HK-2 (cell line): Measurements from ENCODE around the gene RSPH6A.
A peak's percentile ranks its signal among the peaks of the same experiment; 100 is the strongest.

ENCODE experiments used
- DNase-seq: peaks from one replicate; pipeline ENCODE4 v3.0.0-alpha.2; 2018; ENCODE audit not compliant: unreplicated experiment

Gene RSPH6A

DNA sequence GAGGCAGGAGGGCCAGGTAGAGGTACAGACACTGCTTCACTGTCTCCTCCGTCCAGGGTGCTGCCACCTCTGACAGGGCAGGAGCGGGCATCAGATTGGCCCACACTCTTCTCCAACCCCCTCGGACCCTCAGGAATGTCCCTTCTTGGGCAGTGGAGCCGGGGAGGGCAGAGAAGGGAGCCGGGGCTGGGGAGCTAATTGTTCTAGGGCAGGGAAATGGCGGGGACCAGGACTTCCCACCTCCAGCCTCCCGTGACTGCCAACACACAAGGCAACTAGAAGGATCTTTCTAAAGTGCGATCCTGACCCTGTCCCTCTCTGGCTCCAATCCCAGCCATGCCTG, 10.1 kb upstream of the RSPH6A start:
- no peak for DNase-seq

DNA sequence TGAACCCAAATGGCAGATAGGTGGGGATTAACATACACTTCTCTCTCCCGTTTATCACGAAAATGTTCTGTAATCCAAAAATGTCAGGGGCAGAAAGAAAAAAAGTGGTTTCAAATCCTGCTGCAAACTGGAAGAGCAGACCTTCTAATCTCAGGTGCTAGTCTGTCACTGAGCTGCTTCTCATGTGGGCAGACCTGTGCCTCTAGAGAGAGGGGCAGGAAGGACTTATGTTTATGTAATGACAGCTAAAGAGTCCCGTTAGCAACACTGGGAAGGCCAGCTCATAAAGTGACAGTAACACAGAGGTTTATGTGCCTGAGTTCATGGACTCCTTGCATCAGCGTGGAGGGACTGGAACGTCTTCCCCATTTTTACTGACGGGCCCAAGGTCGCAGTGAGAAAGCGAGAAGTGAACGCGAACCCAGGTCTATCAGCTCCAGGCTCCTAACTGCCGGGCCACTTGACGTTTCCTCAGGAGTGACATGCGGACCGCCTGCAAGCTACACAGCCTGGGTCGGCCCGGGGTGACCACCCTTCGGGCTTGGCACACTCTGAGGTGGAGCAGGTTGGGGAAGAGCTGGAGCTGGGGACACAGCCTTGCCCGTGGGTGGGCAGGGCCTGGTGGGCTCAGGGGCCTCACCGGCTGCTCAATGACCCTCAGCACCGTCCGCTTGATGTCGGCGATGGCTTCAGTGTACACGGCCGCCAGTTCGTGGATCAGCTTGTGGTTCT, 9.6 kb upstream of the RSPH6A start:
- no peak for DNase-seq

DNA sequence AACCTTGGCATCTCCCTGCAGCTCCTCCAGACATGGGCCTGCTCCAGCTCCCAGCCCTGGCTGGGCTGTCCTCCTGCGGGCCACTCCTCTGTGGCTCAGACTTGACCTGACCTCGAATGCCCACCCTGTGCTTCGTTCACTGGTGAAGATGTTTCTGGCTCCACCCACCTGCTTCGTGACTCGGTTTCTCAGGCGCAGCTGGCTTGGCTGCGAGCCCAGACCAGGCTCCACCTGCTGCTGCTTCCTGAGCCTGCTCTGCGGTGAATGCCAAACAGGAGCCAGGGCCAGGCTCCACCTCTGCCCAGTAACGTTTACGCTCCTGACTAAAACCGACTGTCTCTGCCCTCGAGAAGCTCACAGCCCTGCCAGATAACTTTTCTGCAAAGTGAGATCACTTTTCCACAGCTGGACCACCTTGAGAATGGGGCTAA, 8.9 kb upstream of the RSPH6A start:
- no peak for DNase-seq

DNA sequence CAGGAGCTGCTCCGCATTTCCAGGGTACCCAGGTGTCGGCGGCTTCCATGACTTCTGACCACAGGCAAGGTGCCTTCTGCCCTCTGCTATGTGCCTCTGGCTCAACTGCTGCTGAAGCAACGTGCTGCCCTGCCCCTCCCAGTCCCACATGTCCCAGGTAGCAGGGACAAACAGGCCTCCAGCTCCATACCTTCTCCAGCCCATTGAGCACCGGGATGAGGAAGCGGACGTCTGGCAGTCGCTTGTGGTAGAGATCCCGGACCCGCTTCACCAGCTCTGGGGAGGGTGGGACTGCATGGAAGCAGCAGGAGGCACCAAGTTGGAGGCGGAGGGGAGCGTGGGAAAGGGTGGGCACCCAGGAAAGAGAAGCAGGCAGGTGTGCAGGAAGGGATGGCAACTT, 8.1 kb upstream of the RSPH6A start:
- DNase-seq: no peak

DNA sequence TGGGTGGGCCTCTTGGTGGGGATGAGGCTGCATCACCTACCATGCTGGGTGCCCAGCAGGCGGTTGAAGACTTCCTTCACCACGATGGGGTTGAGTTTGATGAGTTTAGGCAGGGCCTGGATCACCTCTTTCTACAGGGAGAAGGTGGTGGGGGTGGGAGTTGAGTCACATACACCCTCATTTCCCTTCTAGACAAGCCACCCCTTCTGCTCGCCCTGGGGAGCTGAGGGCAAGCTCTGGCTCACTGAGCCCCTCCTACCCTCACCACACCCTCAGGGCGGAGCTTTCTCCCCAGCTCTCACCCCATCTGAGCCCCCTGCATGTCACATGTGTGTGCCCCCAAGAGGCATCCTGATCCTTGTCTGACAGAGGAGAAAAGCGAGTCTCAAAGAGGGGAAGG, 7.6 kb upstream of the RSPH6A start:
- DNase-seq: no peak

DNA sequence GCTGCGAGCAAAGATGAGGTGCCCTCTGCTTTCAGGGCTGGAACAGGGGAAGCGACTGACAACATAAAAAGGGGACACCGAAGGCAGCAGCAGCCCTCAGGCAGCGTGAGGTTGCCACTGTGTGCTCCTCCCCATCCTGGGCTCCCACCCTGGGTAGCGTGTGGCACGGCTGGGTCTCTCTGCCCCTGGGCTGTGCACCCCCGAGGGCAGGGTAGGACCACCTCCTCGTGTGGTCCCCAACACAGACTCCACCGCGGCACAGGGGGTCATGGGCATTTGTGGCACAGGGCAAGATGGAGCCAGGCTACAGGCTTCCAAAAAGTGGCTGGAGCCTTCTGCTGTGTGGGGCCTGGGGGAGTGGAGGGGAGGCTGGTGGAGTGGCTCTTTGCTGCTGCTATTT, 6.5 kb upstream of the RSPH6A start:
- no peak for DNase-seq

DNA sequence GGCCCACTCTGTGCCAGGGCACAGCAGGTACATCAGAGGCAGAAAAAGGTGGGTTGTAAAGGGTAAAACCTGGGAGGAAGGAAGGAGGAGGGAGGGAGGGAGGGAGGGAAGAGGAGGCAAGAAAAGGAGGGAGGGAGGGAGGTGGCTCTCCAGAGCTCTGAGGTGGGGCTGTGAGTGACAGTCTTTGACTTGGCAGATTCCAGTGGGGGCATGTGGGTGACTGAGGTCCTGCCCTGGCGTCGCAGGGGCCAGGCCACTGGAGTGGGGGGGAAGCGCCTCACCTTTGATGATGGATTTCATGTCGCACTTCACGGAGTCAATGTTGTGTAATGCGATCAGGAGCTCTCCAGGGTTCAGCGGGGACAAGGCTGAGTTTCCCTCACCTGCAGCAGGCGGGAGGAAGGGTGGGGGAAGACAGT, 6.0 kb upstream of the RSPH6A start:
- no peak for DNase-seq

DNA sequence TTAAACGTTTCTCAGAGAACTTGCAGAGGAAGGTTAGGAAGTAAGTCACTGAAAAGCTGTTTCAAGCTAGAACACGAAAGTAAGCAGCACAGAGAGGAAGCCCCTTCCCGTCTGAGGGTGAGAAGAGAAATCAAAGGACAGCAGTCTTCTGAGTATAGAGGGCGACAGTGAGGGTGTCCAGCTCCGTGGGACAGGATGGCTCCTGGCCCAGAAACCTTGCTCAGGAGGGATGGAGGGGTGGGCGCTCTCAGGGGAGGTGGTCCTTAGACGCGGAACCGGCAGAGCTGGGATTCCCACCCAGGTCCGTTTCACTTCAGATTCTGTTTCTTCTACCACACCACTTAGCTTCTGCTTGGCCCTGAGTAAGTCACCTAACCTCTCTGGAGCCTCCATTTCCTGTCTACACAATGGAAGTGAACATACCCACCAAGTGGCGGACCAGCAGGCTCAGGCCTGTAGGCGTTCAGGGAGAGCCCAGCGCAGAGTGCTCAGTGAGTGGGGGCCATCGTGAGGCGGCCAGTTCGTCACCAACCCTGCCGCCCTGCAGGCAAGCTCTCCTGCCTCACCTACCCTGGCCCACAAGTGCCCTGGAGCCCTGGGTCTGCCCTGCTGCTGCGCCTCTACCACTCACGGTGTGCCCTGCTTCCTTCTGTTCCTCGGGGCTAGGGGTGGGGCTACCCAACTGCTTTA, 5.5 kb upstream of the RSPH6A start:
- no peak for DNase-seq

DNA sequence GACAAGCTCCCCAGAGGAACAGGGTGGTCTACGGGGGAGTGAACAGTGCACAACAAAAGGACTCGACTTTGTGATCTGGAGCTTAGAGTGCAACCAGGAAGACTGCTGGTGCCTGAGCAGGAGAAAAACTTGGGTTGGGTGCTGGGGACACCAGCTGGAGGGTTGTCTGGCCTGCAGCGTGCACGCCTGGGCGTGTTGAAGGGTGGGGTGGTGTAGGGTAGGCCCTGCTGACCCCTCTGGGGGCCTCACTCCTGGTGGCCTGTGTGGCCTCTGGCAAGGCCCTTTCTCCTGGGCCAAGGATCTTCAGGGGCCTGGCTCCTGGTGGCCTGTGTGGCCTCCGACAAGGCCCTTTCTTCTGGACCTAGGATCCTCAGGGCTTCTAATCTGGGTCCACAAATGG, 4.7 kb upstream of the RSPH6A start:
- no peak for DNase-seq

DNA sequence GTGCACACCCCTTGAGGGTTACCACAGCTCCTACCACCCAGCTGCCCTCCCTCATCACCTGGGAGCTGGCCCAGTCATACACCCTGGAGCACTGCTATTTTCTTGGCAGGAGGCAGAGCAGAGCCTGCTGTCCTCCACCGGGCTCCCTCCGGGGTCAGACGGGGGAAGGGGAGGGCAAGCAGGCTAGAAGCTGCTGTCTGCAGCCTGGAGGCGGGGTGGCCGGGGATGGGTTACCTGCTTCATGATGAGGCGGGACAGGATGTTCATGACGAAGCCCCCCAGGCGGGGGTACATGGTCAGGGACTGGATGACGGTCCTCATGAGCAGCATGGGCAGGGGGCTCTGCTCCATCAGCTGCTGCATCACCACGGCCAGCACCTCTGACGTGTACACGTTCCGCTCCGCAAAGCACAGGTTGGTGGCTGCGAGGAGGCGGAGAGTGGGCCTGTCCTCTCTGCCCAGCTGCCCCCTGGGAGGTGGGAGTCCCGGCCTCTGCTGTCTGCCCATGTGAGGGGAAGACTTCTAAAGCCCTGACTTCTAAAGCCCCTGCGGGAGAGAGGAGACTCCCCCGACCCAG, 2.7 kb upstream of the RSPH6A start:
- DNase-seq: no peak

DNA sequence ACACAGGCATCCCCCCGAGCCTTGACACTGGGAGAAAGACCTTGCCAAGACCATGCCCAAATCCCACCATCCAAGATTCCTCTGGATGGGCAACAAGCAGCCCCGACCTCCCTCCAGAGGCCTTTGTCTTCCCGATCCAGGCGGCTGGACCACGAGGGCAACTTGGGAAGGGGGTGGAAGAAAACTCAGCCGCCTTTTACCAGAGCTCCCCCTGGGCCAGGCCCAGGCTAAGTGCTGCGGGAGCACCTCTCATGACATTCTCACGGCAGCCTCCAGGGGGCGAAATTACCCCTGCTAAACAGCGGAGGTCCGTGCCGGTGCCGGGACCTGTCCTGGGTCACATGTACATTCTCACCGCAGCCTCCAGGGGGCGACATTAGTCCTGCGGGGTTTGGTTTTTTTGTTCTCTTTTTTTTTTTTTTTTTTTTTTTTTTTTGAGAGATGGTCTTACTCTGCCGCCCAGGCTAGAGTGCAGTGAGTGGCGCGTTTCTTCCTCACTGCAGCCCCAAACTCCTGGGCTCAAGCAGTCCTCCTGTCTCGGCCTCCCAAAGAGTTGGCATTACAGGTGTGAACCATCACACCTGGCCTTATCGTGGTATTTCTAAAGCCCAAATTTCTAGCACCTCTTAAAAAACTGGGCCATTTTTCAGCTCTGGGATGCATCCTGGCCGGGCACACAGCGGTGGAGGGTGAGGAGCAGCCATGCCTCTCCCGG, 2.1 kb upstream of the RSPH6A start:
- peak; percentile 96 for DNase-seq

DNA sequence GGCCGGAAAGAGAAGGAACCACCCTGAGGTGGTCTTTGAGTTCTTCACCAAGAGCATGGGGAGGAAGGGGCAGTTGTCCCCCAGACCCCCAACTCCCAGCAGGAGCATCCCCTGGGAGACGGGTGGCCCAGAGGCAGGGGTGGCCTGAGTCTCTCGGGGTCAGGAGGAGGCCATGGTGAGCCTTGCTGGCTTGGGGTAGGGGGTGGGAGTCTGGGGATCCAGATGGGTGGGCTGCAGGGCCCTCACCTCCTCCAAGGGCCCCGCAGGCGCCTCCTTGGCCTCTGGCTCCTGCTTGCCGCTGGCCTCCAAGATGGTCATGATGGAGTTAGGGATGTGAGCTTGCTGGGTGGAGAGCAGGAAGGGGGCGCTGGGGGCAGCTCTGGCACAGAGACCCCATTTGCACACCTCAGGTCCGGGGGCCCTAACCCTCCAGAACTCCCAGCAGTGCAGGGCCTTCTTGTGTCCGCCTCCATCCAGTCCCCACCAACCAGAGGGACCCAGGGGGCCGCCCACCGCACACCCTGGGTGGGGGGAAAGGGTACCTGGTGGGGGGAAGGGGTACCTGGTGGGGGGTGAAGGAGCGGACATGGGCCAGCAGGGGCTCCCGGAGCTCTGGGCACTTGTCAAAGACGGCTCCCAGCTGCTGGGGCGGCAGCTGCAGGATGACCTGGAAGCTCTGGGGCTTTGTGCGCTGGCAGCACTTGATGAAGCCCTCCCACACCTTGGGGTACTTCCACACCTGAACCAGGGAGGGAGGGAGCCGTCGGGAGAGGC, 1.3 kb upstream of the RSPH6A start:
- no peak for DNase-seq

DNA sequence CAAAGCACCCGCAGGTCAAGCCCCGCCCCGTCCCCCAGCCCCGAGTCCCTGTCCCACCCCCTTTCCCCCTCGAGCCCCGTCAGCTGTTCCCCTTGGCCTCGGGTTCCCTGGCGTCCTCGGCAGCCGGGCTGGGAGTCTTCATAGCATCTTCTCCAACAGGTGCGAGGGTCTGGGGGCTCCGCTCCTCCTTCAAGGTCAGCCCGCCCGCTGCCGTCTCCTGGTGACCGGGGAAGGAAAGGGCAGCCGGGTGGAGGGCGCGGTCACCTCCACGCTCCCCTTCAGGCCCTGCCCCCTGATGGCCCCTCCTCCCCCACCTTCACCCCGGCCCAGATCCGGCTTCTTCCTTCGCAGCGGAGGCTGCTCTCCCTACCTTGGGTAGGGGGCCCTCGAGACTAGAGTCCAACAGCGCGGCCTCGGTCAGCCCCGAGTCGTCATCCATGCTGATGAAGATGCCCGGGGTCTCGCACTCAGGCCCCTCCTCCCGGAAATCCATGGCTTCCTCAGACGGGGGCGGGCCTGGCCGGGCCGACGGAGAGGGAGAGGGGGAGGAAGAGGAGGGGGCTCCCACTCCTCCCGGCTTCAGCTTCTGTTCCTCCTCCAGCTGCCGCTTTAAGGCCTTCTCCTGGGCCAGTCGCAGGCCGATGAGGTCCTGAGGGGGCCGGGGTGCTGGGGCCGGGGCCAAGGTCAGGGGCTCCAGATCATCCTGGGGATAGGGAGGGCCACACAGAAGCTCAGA, 541 bp upstream of the RSPH6A start:
- no peak for DNase-seq

DNA sequence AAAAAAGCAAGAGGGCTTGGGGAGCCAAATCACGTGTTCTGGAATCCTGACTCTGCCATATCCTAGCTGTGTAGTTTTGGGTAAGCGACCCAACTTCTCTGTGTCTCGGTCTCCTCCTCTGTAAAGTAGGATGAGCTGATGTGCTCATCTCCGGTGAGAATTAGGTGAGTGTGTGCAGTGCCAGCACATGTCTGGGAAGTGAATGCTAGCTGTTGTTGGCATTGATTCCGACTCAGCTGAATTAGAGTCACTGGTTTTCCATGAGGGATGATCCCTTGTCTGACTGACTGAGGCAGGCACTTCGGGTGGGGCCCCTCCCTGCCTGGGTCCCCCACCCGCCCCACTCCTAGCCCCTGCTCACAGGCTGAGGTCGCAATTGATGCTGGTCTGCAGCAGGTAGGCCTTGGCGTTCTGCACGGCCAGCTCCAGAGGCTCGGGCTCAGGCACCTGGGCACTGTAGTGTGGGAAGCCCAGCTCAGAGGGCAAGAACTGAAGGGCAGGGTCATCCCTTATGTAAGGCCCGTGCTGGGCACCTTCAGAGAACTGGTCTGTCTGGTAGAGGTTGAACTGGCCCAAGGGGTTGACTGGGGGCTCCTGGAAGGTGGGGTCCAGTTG, 835 bp downstream of the RSPH6A start:
- no peak for DNase-seq

DNA sequence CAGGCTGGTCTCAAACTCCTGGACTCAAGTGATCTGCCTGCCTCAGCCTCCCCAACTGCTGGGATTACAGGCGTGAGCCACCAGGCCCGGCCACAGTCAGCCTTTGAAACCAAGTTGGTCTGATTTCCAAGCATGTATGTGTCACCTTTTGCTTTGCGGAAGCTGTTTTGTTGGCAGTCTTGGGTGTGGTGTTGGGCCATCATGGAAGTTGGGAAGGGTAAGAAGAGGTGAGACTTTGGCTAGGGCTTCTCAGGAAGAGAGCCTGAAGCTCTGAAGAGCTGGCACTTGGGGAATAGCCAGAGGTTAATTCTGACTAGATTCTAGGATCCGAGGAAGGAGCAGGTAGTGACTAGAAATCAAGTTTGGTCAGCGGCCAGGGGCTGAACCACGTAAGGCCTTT, 2.8 kb downstream of the RSPH6A start:
- no peak for DNase-seq

DNA sequence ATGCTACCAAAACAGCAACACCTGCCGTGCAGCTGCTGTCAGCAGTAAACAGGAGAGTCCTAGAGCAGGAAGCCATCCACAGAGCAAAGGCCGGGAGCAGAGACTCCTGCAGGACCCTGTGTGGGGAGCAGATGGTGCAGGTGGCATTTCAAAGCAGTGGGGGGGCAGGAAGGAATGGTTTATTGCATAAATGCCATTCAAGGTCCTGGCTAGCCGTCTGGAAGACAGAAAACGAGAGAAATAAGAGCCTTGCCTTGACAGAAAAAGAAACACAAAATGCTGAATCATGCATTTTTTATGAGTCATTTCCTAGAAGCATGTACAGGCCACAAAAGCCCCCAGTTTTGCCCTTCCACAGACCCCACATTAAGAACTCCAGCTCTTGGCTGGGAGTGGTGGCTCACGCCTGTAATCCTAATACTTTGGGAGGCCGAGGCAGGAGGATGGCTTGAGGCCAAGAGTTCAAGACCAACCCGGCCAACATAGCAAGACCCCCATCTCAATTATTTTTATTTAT, 5.4 kb downstream of the RSPH6A start:
- no peak for DNase-seq

DNA sequence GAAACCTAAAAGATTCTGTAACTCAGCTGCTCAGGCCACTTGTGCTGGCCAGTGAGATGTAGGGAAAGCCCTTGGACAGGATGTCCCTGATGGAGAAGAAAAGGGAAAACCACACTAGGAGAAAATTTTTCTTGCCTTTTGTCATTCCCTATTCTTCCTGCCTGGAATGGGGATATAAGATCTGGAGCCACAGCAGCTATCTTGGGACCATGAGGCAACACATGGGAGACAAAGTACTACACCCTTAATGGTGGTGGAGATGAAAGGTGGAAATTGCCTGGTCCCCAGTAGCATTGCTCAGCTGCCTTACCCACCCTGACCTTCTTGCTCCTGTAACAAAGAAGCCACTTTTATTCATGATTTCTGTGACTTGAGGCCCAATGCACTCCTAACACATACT, 9.4 kb downstream of the RSPH6A start:
- no peak for DNase-seq

DNA sequence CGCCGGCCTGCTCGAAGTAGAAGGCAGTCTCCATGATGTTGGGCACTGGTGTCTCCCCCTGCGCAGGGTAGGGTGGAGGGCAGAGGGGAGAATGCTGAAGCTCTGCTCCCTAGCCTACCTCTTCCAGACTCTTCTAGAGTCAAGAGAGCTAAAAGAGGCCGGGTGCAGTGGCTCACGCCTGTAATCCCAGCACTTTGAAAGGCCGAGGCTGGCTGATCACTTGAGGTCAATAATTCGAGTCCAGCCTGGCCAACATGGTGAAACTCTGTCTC, 10.2 kb downstream of the RSPH6A start:
- no peak for DNase-seq

DNA sequence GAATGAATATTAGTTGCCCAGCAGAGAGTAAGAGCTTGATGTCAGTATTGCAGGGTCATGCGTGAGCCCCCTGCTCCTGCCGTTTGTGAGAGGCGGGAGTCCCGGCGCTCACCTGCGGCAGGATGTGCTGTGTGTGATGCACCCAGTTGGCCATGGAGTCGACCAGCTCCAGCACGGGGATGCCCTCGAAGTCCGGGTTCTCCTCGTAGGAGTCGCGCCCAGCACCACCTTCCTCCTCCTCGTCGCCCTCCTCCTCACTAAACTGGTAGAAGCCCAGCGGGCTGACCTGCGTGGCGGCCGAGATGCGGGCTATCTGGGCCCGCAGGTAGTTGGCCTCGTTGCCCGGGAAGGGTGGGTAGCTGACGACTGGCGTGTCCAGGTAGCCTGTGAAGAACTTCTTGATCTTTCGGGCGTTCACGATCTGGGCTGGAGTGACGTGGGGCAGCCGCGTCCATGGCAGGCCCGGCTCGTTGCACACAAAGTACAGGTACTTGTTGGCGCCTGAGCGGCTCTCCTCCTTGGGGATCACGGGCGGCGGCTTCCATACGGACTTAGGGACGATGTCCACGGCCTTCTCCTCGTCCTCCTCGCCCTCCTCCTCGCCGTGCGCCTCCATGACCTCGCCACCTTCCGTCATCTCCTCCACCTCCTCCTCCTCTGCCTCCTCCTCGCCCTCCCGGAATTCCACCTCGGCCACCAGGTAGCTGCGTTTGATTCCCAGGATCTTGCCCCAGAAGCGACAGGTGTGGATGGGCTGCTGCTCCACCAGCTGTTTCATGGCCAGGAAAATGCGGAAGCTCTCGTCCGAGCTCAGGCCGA, 10.8 kb downstream of the RSPH6A start:
- no peak for DNase-seq

DNA sequence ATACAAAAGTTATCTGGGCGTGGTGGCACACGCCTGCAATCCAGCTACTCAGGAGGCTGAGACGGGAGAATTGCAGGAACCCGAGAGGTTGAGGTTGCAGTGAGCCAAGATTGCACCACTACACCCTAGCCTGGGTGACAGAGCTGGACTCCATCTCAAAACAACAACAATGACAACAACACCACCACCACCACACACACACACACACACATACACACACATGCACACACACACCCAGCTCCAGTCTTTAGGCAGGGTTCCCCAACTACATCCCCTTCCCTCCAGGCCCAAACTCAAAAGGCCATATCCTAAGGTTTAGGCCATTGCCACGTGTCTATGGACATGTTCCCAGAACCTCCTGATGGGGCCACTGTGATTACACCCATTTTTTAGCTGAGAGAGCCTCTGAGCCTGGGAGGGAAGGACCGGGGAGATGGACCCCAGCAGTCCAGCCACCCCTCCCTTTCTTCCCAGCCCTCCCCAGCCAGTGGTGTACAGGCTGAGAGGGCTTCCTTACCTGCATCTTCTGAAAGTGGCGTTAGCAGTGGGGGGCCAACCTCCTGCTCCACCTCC, 13.4 kb downstream of the RSPH6A start:
- no peak for DNase-seq
